ENCODE data around the gene PPARA. TPM values are rescaled to one million over a fixed set of nuclear protein-coding genes. Genes with fewer than 3 reads are reported as not detected.
"Not testable (repeated sequence)": the region's sequence is repeated elsewhere in the genome, so short reads cannot be mapped to it uniquely, and the experiment has no call there.

Gene PPARA
- total and polyA plus RNA-seq, 2 donors, result 3.6 to 4.5 TPM

- H3K9me3 ChIP-seq (ENCODE audit: control insufficient read depth in 2 of 2, insufficient read depth in 1 of 2, low read length in 1 of 2), result peaks cover 8 to 19% of the 10 kb centered on the region in 2 donors
- H3K27me3 ChIP-seq (ENCODE audit: control insufficient read depth in 2 of 2, insufficient read depth in 1 of 2, low read length in 1 of 2), result no peaks in the 10 kb centered on the region
- WGBS, result 92% methylated on average over 2 of the region's 2 CpGs
- H3K4me3 ChIP-seq (ENCODE audit: low read length in 2 of 2), result no peak overlapping the region
- peaks cover 0 to 19% of the 10 kb centered on the region in 2 donors for H3K36me3 ChIP-seq (ENCODE audit: control insufficient read depth in 2 of 2, insufficient read depth in 2 of 2, low read length in 1 of 2)
- no peak overlapping the region for H3K27ac ChIP-seq (ENCODE audit: low read depth in 1 of 2, low read length in 1 of 2)
- no peaks in the 10 kb centered on the region for H3K4me1 ChIP-seq (ENCODE audit: control insufficient read depth in 2 of 2, insufficient read depth in 2 of 2, low read length in 2 of 2)
- DNase-seq (ENCODE audit: low read depth in 6 of 9, low spot score in 9 of 9), result no peak
Observed at GRCh38 chr22:46185283-46185682, 35.0 kb downstream of the PPARA start.

GRCh38 chr22:46187862-46188261 is 37.5 kb downstream of the PPARA start:
- Histone ChIP-seq H3K4me3 (ENCODE audit: low read length in 2 of 2) (no peak overlapping the region), H3K27ac (ENCODE audit: low read depth in 1 of 2, low read length in 1 of 2) (no peak overlapping the region), H3K27me3 (ENCODE audit: control insufficient read depth in 2 of 2, insufficient read depth in 1 of 2, low read length in 1 of 2) (no peaks in the 10 kb centered on the region), H3K4me1 (ENCODE audit: control insufficient read depth in 2 of 2, insufficient read depth in 2 of 2, low read length in 2 of 2) (peaks cover 2 to 3% of the 10 kb centered on the region in 2 donors), H3K9me3 (ENCODE audit: control insufficient read depth in 2 of 2, insufficient read depth in 1 of 2, low read length in 1 of 2) (peaks cover 0 to 6% of the 10 kb centered on the region in 2 donors), H3K36me3 (ENCODE audit: control insufficient read depth in 2 of 2, insufficient read depth in 2 of 2, low read length in 1 of 2) (peaks cover 0 to 9% of the 10 kb centered on the region in 2 donors)
- 97% methylated on average over 3 of the region's 3 CpGs for WGBS
- no peak for DNase-seq (ENCODE audit: low read depth in 6 of 9, low spot score in 9 of 9)

GRCh38 chr22:46192210-46192993 is 42.1 kb downstream of the PPARA start:
- Histone ChIP-seq H3K9me3 (ENCODE audit: control insufficient read depth in 2 of 2, insufficient read depth in 1 of 2, low read length in 1 of 2) (no peaks in the 10 kb centered on the region), H3K4me1 (ENCODE audit: control insufficient read depth in 2 of 2, insufficient read depth in 2 of 2, low read length in 2 of 2) (peaks cover 2 to 3% of the 10 kb centered on the region in 2 donors), H3K36me3 (ENCODE audit: control insufficient read depth in 2 of 2, insufficient read depth in 2 of 2, low read length in 1 of 2) (peaks cover 0 to 5% of the 10 kb centered on the region in 2 donors), H3K27me3 (ENCODE audit: control insufficient read depth in 2 of 2, insufficient read depth in 1 of 2, low read length in 1 of 2) (no peaks in the 10 kb centered on the region), H3K27ac (ENCODE audit: low read depth in 1 of 2, low read length in 1 of 2) (no peak overlapping the region), H3K4me3 (ENCODE audit: low read length in 2 of 2) (no peak overlapping the region)
- DNase-seq (ENCODE audit: low read depth in 6 of 9, low spot score in 9 of 9), result no peak
- 29% methylated on average over 5 of the region's 5 CpGs for WGBS

- no peak overlapping the region for H3K27ac ChIP-seq (ENCODE audit: low read depth in 1 of 2, low read length in 1 of 2)
- no peaks in the 10 kb centered on the region for H3K9me3 ChIP-seq (ENCODE audit: control insufficient read depth in 2 of 2, insufficient read depth in 1 of 2, low read length in 1 of 2)
- 96% methylated on average over 8 of the region's 8 CpGs for WGBS
- peaks cover 2 to 3% of the 10 kb centered on the region in 2 donors for H3K4me1 ChIP-seq (ENCODE audit: control insufficient read depth in 2 of 2, insufficient read depth in 2 of 2, low read length in 2 of 2)
- peaks cover 0 to 4% of the 10 kb centered on the region in 2 donors for H3K36me3 ChIP-seq (ENCODE audit: control insufficient read depth in 2 of 2, insufficient read depth in 2 of 2, low read length in 1 of 2)
- DNase-seq (ENCODE audit: low read depth in 6 of 9, low spot score in 9 of 9), result no peak
- no peaks in the 10 kb centered on the region for H3K27me3 ChIP-seq (ENCODE audit: control insufficient read depth in 2 of 2, insufficient read depth in 1 of 2, low read length in 1 of 2)
- H3K4me3 ChIP-seq (ENCODE audit: low read length in 2 of 2), result no peak overlapping the region
Observed at GRCh38 chr22:46193898-46194310, 43.6 kb downstream of the PPARA start.

GRCh38 chr22:46195487-46196165 is 45.3 kb downstream of the PPARA start:
- Histone ChIP-seq H3K27ac (ENCODE audit: low read depth in 1 of 2, low read length in 1 of 2) (no peak overlapping the region), H3K4me3 (ENCODE audit: low read length in 2 of 2) (no peak overlapping the region), H3K9me3 (ENCODE audit: control insufficient read depth in 2 of 2, insufficient read depth in 1 of 2, low read length in 1 of 2) (no peaks in the 10 kb centered on the region), H3K36me3 (ENCODE audit: control insufficient read depth in 2 of 2, insufficient read depth in 2 of 2, low read length in 1 of 2) (peaks cover 0 to 15% of the 10 kb centered on the region in 2 donors), H3K4me1 (ENCODE audit: control insufficient read depth in 2 of 2, insufficient read depth in 2 of 2, low read length in 2 of 2) (peaks cover 2 to 3% of the 10 kb centered on the region in 2 donors), H3K27me3 (ENCODE audit: control insufficient read depth in 2 of 2, insufficient read depth in 1 of 2, low read length in 1 of 2) (no peaks in the 10 kb centered on the region)
- WGBS, result 93% methylated on average over 18 of the region's 18 CpGs
- DNase-seq (ENCODE audit: low read depth in 6 of 9, low spot score in 9 of 9), result no peak

GRCh38 chr22:46196278-46196677 is 46.0 kb downstream of the PPARA start:
- no peak overlapping the region for H3K27ac ChIP-seq (ENCODE audit: low read depth in 1 of 2, low read length in 1 of 2)
- 97% methylated on average over 8 of the region's 8 CpGs for whole genome bisulfite sequencing
- no peak overlapping the region for H3K4me3 ChIP-seq (ENCODE audit: low read length in 2 of 2)
- no peaks in the 10 kb centered on the region for H3K9me3 ChIP-seq (ENCODE audit: control insufficient read depth in 2 of 2, insufficient read depth in 1 of 2, low read length in 1 of 2)
- DNase-seq (ENCODE audit: low read depth in 6 of 9, low spot score in 9 of 9), result no peak
- no peaks in the 10 kb centered on the region for H3K27me3 ChIP-seq (ENCODE audit: control insufficient read depth in 2 of 2, insufficient read depth in 1 of 2, low read length in 1 of 2)
- H3K4me1 ChIP-seq (ENCODE audit: control insufficient read depth in 2 of 2, insufficient read depth in 2 of 2, low read length in 2 of 2), result peaks cover 2 to 3% of the 10 kb centered on the region in 2 donors
- peaks cover 0 to 15% of the 10 kb centered on the region in 2 donors for H3K36me3 ChIP-seq (ENCODE audit: control insufficient read depth in 2 of 2, insufficient read depth in 2 of 2, low read length in 1 of 2)

- DNase-seq (ENCODE audit: low read depth in 6 of 9, low spot score in 9 of 9), result no peak
- H3K4me3 ChIP-seq (ENCODE audit: low read length in 2 of 2), result no peak overlapping the region
- H3K27me3 ChIP-seq (ENCODE audit: control insufficient read depth in 2 of 2, insufficient read depth in 1 of 2, low read length in 1 of 2), result no peaks in the 10 kb centered on the region
- H3K27ac ChIP-seq (ENCODE audit: low read depth in 1 of 2, low read length in 1 of 2), result no peak overlapping the region
- H3K4me1 ChIP-seq (ENCODE audit: control insufficient read depth in 2 of 2, insufficient read depth in 2 of 2, low read length in 2 of 2), result no peaks in the 10 kb centered on the region
- H3K9me3 ChIP-seq (ENCODE audit: control insufficient read depth in 2 of 2, insufficient read depth in 1 of 2, low read length in 1 of 2), result no peaks in the 10 kb centered on the region
- WGBS, result 98% methylated on average over 18 of the region's 18 CpGs
- H3K36me3 ChIP-seq (ENCODE audit: control insufficient read depth in 2 of 2, insufficient read depth in 2 of 2, low read length in 1 of 2), result peaks cover 0 to 15% of the 10 kb centered on the region in 2 donors
Observed at GRCh38 chr22:46198274-46198673, 47.9 kb downstream of the PPARA start.

GRCh38 chr22:46198806-46199205 is 48.5 kb downstream of the PPARA start:
- WGBS, result 96% methylated on average over 18 of the region's 18 CpGs
- H3K36me3 ChIP-seq (ENCODE audit: control insufficient read depth in 2 of 2, insufficient read depth in 2 of 2, low read length in 1 of 2), result peaks cover 0 to 20% of the 10 kb centered on the region in 2 donors
- H3K4me3 ChIP-seq (ENCODE audit: low read length in 2 of 2); H3K9me3 ChIP-seq (ENCODE audit: control insufficient read depth in 2 of 2, insufficient read depth in 1 of 2, low read length in 1 of 2); H3K27ac ChIP-seq (ENCODE audit: low read depth in 1 of 2, low read length in 1 of 2); DNase-seq (ENCODE audit: low read depth in 6 of 9, low spot score in 9 of 9); H3K27me3 ChIP-seq (ENCODE audit: control insufficient read depth in 2 of 2, insufficient read depth in 1 of 2, low read length in 1 of 2); H3K4me1 ChIP-seq (ENCODE audit: control insufficient read depth in 2 of 2, insufficient read depth in 2 of 2, low read length in 2 of 2): not testable (repeated sequence)

GRCh38 chr22:46201059-46201757 is 50.9 kb downstream of the PPARA start:
- Histone ChIP-seq H3K9me3 (ENCODE audit: control insufficient read depth in 2 of 2, insufficient read depth in 1 of 2, low read length in 1 of 2) (no peaks in the 10 kb centered on the region), H3K27ac (ENCODE audit: low read depth in 1 of 2, low read length in 1 of 2) (no peak overlapping the region), H3K27me3 (ENCODE audit: control insufficient read depth in 2 of 2, insufficient read depth in 1 of 2, low read length in 1 of 2) (no peaks in the 10 kb centered on the region), H3K36me3 (ENCODE audit: control insufficient read depth in 2 of 2, insufficient read depth in 2 of 2, low read length in 1 of 2) (peaks cover 0 to 22% of the 10 kb centered on the region in 2 donors), H3K4me1 (ENCODE audit: control insufficient read depth in 2 of 2, insufficient read depth in 2 of 2, low read length in 2 of 2) (no peaks in the 10 kb centered on the region), H3K4me3 (ENCODE audit: low read length in 2 of 2) (no peak overlapping the region)
- 90% methylated on average over 17 of the region's 17 CpGs for WGBS
- DNase-seq (ENCODE audit: low read depth in 6 of 9, low spot score in 9 of 9), result no peak

All from thymus (tissue), 11 donors.